HepG2 (cell line): ENCODE data around the gene NRG3. TPM values are rescaled to one million over a fixed set of nuclear protein-coding genes. Genes with fewer than 3 reads are reported as not detected.

Experiments used
- ATAC-seq: fragments of 200-7000 bp; cut with Tn5 transposase; 3 replicates; pipeline ENCODE4 v1.9.1; 2020; ENCODE audit warnings: mild to moderate bottlenecking, moderate library complexity
- BruUV-seq: library from RNA; stranded (reverse); fragments of 400-500 nt; replicated peaks from 2 replicates; lab custom pipeline; 2021; lab: Mats Ljungman, UMichigan
- CTCF ChIA-PET: fragments of 300-600 bp; formaldehyde crosslinking; extraction: SDS; loops from one replicate; lab custom pipeline; 2021; ENCODE audit warnings: low total read pairs, inconsistent platforms, low intra/inter-chr PET ratio; lab: Yijun Ruan, JAX
- POLR2A ChIA-PET: fragments of 350-600 bp; sonication (Branson Sonifier 250); formaldehyde crosslinking; loops from one replicate; lab custom pipeline; 2020; ENCODE audit warnings: antibody characterized with exemption, inconsistent platforms; lab: Yijun Ruan, JAX
- DNase-seq: peaks from one replicate; pipeline ENCODE4 v3.0.0-alpha.2; 2015; ENCODE audit warnings: low spot score
- FAIRE-seq: peaks from 3 replicates; lab custom pipeline; 2011; peaks lifted over from hg19 to GRCh38; lab: Jason Lieb, UNC
- H2AFZ ChIP-seq: one replicate; pipeline ENCODE4 v1.6.1; 2011; ENCODE audit warnings: low read length, inconsistent platforms
- H3K27ac ChIP-seq: fragments of 300-600 bp; 3 replicates; pipeline ENCODE4 v1.8.0; 2011; ENCODE audit warnings: mixed run types, mild to moderate bottlenecking, mixed read lengths, low read length, inconsistent platforms; ENCODE audit not compliant: insufficient read depth; ENCODE audit errors: extremely low read length
- H3K27me3 ChIP-seq, 2 experiments: fragments of 200-600 bp in 1 of 2; 2 replicates in 1 of 2; 3 replicates in 1 of 2; pipeline versions ENCODE4 v1.6.0 to v1.8.0; 2011; ENCODE audit warnings: low read length in 2 of 2, mild to moderate bottlenecking in 2 of 2, moderate library complexity in 2 of 2, inconsistent platforms in 1 of 2; ENCODE audit not compliant: insufficient read depth in 2 of 2, control insufficient read depth in 1 of 2
- H3K36me3 ChIP-seq, 2 experiments: fragments of 200-600 bp in 1 of 2; replicated peaks in 1 of 2; 2 replicates in 1 of 2; 3 replicates in 1 of 2; pipeline versions ENCODE4 v1.5.1 to v1.8.0; 2011; ENCODE audit warnings: low read length in 2 of 2, inconsistent platforms in 1 of 2; ENCODE audit not compliant: insufficient read depth in 2 of 2, control insufficient read depth in 1 of 2
- H3K4me1 ChIP-seq: 2 replicates; pipeline ENCODE4 v1.5.1; 2012; ENCODE audit warnings: low read length, inconsistent platforms; ENCODE audit not compliant: insufficient read depth
- H3K4me2 ChIP-seq: 2 replicates; pipeline ENCODE4 v1.6.0; 2011; ENCODE audit warnings: low read depth, low read length, inconsistent platforms
- H3K4me3 ChIP-seq, 3 experiments: fragments of 200-600 bp in 1 of 3; sonication (generic), shearing (Covaris generic) in 1 of 3; replicated peaks in 1 of 3; 2 replicates each; pipeline ENCODE4 v1.5.1; 2011 to 2016; ENCODE audit warnings: low read length in 3 of 3, inconsistent platforms in 2 of 3, low read depth in 2 of 3, mild to moderate bottlenecking in 2 of 3, control low read depth in 1 of 3, mixed read lengths in 1 of 3; ENCODE audit not compliant: insufficient read depth in 1 of 3
- H3K79me2 ChIP-seq: one replicate; pipeline ENCODE4 v1.6.1; 2011; ENCODE audit warnings: low read length, inconsistent platforms; ENCODE audit not compliant: insufficient read depth
- H3K9ac ChIP-seq: 2 replicates; pipeline ENCODE4 v1.6.0; 2011; ENCODE audit warnings: mild to moderate bottlenecking, low read depth, low read length, inconsistent platforms; ENCODE audit not compliant: insufficient read depth
- H3K9me3 ChIP-seq: 2 replicates; pipeline ENCODE4 v1.5.1; 2012; ENCODE audit warnings: mild to moderate bottlenecking, low read length
- H4K20me1 ChIP-seq: 2 replicates; pipeline ENCODE4 v1.6.0; 2011; ENCODE audit warnings: inconsistent platforms, mild to moderate bottlenecking, low read length, moderate library complexity; ENCODE audit not compliant: insufficient read depth
- GATAD2A ChIP-seq: IDR thresholded peaks from 2 replicates; pipeline ENCODE4 v1.6.1; 2016
- NFIB ChIP-seq: sonication (generic); formaldehyde crosslinking; IDR thresholded peaks from 2 replicates; pipeline ENCODE4 v1.9.0; 2021; ENCODE audit warnings: missing genetic modification reagents, mild to moderate bottlenecking, borderline replicate concordance
- PHF8 ChIP-seq: sonication (generic); formaldehyde crosslinking; IDR thresholded peaks from 2 replicates; pipeline ENCODE4 v1.5.0; 2020; ENCODE audit warnings: missing genetic modification reagents
- ZNF251 ChIP-seq: sonication (generic); formaldehyde crosslinking; IDR thresholded peaks from 2 replicates; pipeline ENCODE4 v1.9.0; 2021; ENCODE audit warnings: mild to moderate bottlenecking, missing genetic modification reagents
- ZNF672 ChIP-seq: sonication (generic); formaldehyde crosslinking; IDR thresholded peaks from 2 replicates; pipeline ENCODE4 v1.8.1; 2022; ENCODE audit warnings: missing genetic modification reagents
- WGBS: methylation state at CpG from one replicate; pipeline ENCODE4 v1.1.6; 2017; ENCODE audit warnings: low lambda C conversion rate; 5-methylcytosine and 5-hydroxymethylcytosine counted together
- in situ Hi-C: cut with HindIII; loops from 2 replicates; pipeline ENCODE4 v1.10.0; 2017; ENCODE audit warnings: low pct_unique_long_range_greater_than_20kb; ENCODE audit not compliant: extremely low pct_ligation_motif_present
- intact Hi-C: fragments of 100-400 bp; cut with micrococcal nuclease; formaldehyde crosslinking; loops from one replicate; pipeline ENCODE4 v1.10.0; 2022; ENCODE audit not compliant: unreplicated experiment
- polyA plus RNA-seq, 8 experiments: library from polyadenylated mRNA; depleted of rRNA in 3 of 8; stranded (reverse) in 7 of 8; unstranded in 1 of 8; fragments of >200 nt; fragmentation: Illumina TruSeq in 4 of 8; extraction: Trizol in 4 of 8; gene quantifications; 2 replicates each; pipeline versions ENCODE4 v1.2.1 to v1.2.3, GENCODE V29; 2011 to 2016; ENCODE audit warnings: low read depth in 4 of 8, missing spikeins in 1 of 8, mixed read lengths in 1 of 8; ENCODE audit not compliant: insufficient read depth in 1 of 8
- total RNA-seq, 5 experiments: library from RNA; depleted of rRNA; stranded (reverse); fragments of >200 nt; fragmentation: Illumina TruSeq; extraction: Trizol; gene quantifications; 2 replicates each; pipeline ENCODE4 v1.2.3, GENCODE V29; 2016; ENCODE audit warnings: low read depth in 1 of 5
- TF ChIP-seq, protein P1 (sequence below): sonication (generic); formaldehyde crosslinking; IDR thresholded peaks from 2 replicates; pipeline ENCODE4 v1.8.1; 2023; ENCODE audit warnings: mild to moderate bottlenecking, inconsistent platforms, moderate library complexity, missing genetic modification reagents, borderline replicate concordance
- TF ChIP-seq, protein P2 (sequence below): sonication (generic); formaldehyde crosslinking; IDR thresholded peaks from 2 replicates; pipeline ENCODE4 v1.4.0; 2020; ENCODE audit warnings: missing genetic modification reagents

NRG3 gene
- total and polyA plus RNA-seq, 2 of the 13 experiments (the other 11 are each of a cell fraction or from before 2014, with no cell fraction given) = not detected

DNA sequence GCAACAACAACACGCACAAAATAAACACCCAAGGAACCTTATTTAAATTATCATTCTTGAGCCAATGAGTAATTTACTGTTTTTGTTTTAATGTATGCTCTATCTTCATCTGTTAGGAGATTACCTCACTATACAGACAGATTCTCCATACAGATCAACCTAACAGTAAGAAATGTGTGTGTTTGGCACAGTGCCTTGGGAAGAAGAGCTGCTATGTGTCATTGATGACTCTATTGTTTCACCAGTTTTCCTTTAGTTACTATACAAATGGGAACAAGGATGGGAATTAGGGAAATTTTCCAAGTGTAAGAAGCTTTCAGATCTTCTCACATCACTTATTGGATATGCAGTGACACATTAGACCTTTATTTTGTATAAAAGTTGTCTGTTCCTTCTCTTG is 640.3 kb downstream of the NRG3 start:
- Histone ChIP-seq H3K4me3 (no peak overlapping the region), H3K9me3 (peaks cover 90% of the 10 kb centered on the region), H2AFZ (no peak overlapping the region), H3K4me2 (no peak overlapping the region), H3K4me1 (no peaks in the 10 kb centered on the region), H3K9ac (no peak overlapping the region), H3K79me2 (no peaks in the 10 kb centered on the region), H3K36me3 (no peaks in the 10 kb centered on the region), H3K27me3 (no peaks in the 10 kb centered on the region), H3K27ac (no peak overlapping the region), H4K20me1 (no peaks in the 10 kb centered on the region)
- intact Hi-C loops = no loop called here
- no peak for DNase-seq
- ChIA-PET POLR2A (no interaction called here), CTCF (no interaction called here)
- TF ChIP-seq, protein P1, sequence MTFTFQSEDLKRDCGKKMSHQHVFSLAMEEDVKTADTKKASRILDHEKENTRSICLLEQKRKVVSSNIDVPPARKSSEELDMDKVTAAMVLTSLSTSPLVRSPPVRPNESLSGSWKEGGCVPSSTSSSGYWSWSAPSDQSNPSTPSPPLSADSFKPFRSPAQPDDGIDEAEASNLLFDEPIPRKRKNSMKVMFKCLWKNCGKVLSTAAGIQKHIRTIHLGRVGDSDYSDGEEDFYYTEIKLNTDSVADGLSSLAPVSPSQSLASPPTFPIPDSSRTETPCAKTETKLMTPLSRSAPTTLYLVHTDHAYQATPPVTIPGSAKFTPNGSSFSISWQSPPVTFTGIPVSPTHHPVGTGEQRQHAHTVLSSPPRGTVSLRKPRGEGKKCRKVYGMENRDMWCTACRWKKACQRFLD (CRISPR knock-in tag) = no peak
- TF ChIP-seq PHF8 (CRISPR knock-in tag) (no peak), NFIB (no peak), GATAD2A (CRISPR knock-in tag) (no peak), ZNF251 (CRISPR knock-in tag) (no peak)
- WGBS = 5% methylated on average over 1 of the region's 1 CpG
- in situ Hi-C loops = no loop called here
- no TSS peak for BruUV-seq
- ATAC-seq = no peak
- FAIRE-seq = no peak

DNA sequence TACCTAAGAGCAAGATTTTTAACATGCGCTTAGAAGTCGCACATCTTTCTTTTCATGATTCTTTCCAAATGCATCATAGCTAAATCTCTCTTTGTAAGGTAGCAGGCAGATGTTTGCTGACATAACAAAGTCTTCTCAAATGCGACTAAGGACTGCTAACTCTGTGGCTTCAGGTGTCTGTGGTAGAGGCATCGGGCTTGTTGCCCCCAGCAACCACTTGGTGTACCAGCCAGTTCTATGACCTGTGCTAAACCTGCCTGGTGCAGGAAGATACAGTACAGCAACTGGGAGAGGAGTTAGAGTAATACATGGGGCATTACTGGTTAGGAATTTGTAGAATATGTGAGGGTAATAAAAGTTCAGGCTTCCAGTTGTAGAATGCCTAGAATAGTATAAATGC is 654.1 kb downstream of the NRG3 start:
- H3K79me2 ChIP-seq = no peaks in the 10 kb centered on the region
- H3K27ac ChIP-seq = no peak overlapping the region
- intact Hi-C loops = no loop called here
- ChIA-PET CTCF (no interaction called here), POLR2A (no interaction called here)
- H3K4me1 ChIP-seq = no peaks in the 10 kb centered on the region
- H3K9ac ChIP-seq = no peak overlapping the region
- H3K9me3 ChIP-seq = peaks cover 71% of the 10 kb centered on the region
- no TSS peak for BruUV-seq
- ATAC-seq (no peak), FAIRE-seq (no peak), DNase-seq (no peak)
- H4K20me1 ChIP-seq = no peaks in the 10 kb centered on the region
- in situ Hi-C loops = no loop called here
- H3K27me3 ChIP-seq = no peaks in the 10 kb centered on the region
- WGBS = 54% methylated on average over 4 of the region's 4 CpGs
- no peak overlapping the region for H2AFZ ChIP-seq
- H3K4me2 ChIP-seq = no peak overlapping the region
- TF ChIP-seq, protein P2, sequence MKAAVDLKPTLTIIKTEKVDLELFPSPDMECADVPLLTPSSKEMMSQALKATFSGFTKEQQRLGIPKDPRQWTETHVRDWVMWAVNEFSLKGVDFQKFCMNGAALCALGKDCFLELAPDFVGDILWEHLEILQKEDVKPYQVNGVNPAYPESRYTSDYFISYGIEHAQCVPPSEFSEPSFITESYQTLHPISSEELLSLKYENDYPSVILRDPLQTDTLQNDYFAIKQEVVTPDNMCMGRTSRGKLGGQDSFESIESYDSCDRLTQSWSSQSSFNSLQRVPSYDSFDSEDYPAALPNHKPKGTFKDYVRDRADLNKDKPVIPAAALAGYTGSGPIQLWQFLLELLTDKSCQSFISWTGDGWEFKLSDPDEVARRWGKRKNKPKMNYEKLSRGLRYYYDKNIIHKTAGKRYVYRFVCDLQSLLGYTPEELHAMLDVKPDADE (CRISPR knock-in tag) = no peak
- no peak for TF ChIP-seq ZNF672 (CRISPR knock-in tag)
- no peak overlapping the region for H3K4me3 ChIP-seq
- H3K36me3 ChIP-seq = no peaks in the 10 kb centered on the region
